Skeletal muscle cell (primary cell): Measurements from ENCODE around the gene BIK.

Experiments
- DNase-seq: peaks from one replicate; pipeline ENCODE4 v3.0.0-alpha.2; 2010; ENCODE audit warnings: low read depth
- H3K4me3 ChIP-seq: 2 replicates; pipeline ENCODE4 v1.5.1; 2011; ENCODE audit warnings: low read depth, mild to moderate bottlenecking, control low read depth, low read length, moderate library complexity

BIK gene

DNA sequence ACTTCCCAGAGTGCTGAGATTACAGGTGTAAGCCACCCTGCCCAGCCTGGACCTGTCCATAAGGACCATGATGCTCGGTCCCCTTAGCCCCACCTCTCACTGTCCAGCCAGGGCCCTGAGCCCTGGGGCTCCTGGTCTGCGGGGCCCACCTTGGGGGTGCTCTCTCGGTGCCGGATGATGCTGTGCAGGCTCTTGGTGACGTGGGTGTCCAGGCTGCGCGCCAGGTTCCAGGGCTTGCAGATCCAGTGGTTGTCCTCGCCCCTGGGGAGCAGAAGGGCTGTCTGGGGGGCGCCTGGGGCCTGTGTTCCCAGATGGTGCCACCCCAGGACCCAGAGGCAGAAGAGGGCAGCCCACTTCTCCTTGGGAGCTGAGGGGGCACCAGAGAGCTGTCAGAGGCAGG, 63.0 kb downstream of the BIK start:
- H3K4me3 ChIP-seq: no peak overlapping the region
- DNase-seq: no peak

DNA sequence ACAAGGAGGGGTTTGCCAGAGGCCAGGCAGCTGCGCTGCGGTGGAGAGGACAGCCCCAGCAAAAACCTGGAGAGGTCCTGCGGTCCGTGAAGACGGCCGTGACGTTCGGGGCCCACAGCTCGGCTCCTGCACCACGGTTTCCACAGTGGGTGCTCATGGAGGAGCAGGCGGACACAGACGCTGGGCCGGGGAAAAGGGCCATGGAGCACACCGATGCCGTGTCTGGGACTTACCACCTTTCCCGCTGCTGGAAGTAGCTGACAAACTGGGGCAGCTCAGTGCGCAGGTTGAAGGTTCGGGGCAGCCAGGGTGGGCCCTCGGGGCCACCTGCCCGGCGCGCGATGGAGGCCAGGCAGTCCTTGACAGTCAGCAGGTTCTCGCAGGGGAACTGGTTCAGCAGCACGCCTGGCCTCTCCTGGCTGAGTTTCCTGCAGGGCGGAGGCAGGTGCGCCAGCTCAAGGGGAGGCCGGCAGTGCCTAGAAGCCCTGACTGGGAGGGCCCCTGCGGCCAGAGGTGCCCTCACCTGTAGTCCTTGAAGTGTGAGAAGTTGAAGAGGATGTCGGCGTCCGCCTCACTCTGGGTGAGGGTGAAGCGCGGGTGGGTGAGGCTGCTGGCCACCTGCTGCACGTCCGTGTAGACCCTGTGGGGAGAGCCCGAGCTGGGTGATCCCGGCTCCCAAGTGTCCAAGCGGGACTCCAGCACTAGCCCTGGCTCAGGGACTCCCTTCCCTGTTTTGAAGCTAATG, 63.6 kb downstream of the BIK start:
- H3K4me3 ChIP-seq: no peak overlapping the region
- DNase-seq: no peak

DNA sequence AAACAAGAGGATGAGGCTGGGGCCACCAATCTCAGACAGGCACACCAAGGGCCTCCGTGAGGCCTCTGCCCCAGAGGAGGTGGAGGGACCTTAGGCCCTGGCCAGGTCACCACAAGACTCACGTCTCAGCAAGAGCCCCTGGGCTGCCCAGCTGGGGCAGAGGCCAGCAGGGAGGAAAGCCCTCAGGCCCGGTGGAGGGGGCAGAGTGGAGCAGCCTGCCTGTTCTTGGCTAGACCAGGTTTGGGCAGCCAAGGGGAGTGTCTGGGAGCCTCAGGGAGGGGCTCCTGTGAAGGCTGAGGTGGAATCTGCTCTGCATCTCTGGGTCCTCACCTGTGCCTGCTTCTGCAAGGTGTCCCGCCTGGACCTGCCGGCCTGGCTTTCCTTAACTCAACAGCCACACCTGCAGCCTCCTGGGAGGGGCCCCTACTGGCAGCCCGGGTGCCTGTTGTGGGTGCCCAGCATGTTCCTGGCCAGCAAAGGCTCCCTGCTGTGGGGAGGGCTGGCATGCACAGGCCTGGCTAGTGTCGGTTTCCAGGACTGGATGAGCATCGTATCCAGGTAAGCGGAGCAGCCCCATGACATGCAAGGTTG, 64.5 kb downstream of the BIK start:
- H3K4me3 ChIP-seq: no peak overlapping the region
- no peak for DNase-seq

DNA sequence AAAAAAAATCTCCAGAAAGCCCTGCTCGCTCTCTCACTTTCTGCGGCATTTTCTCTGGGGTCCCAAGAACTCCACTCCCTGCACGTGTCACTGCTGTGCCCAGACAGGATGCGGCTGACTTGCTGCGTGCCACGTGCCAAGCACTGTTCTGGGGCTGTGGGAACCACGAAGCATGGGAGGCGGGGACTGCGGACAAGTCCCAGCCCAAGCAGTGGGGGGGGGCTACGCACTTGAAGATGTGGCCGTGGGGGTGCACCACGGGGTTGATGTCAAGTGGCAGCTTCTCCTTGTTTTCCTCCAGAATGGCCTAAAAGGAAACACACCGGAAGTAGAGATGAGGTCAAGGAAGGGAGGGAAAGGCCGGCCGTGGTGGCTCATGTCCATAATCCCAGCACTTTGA, 65.5 kb downstream of the BIK start:
- no peak overlapping the region for H3K4me3 ChIP-seq
- DNase-seq: no peak

DNA sequence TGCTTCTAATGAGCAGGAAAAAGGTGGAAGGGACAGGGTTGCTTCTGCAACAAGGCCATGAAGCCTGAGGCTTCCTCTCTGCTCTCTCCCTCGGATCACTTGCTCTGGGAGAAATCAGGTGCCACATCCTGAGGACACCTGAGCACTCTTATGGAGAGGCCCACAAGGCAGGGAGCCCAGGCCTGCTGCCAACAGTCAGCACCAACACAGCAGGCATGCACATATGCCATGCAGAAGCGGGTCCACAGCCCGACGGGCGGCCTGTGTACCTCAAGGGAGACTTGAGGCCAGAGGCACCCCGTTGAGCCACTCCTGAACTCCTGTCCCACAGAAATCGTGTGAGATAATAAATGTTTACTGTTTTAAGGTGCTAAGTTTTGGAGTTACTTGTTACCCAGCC, 66.9 kb downstream of the BIK start:
- H3K4me3 ChIP-seq: no peak overlapping the region
- DNase-seq: no peak
